ENCODE measurements around the gene SHOX. TPM values are rescaled to one million over a fixed set of nuclear protein-coding genes. Genes with fewer than 3 reads are reported as not detected.
"Not testable (repeated sequence)": the region's sequence is repeated elsewhere in the genome, so short reads cannot be mapped to it uniquely, and the experiment has no call there.

The SHOX gene
- total RNA-seq, 1 experiment from 2014 or later, result not detected

DNA sequence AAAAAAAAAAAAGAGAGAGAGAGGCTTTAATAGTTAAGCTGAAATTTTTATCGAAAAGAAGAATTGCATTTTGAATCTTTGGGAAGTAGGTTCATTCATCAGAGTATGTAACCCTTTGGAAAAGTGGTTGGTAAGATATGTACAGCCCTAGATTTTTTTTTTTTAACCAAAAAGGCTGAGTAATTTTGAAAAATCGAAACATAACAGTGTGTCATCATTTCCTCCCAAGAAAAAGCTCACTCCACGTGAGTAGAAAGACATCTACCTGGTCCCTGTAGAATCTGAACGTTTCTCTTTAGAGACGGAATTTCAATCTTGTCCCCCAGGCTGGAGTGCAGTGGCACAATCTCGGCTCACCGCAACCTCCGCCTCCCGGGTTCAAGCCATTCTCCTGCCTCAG lies 16.2 kb downstream of the SHOX start:
- no TSS peak for BruUV-seq (replicated peaks)
- intact Hi-C loops (cut with micrococcal nuclease; ENCODE audit: unreplicated experiment), result no loop called here
- CTCF ChIA-PET, result no interaction called here
- H3K27me3 Mint-ChIP-seq (ENCODE audit: unreplicated experiment), result no peaks in the 10 kb centered on the region
- no peak for DNase-seq
- no peak overlapping the region for H3K27ac Mint-ChIP-seq (ENCODE audit: unreplicated experiment)
- H3K9me3 Mint-ChIP-seq (ENCODE audit: low read depth, unreplicated experiment), result peaks cover 3% of the 10 kb centered on the region
- H3K36me3 Mint-ChIP-seq (ENCODE audit: insufficient read depth, unreplicated experiment), result no peaks in the 10 kb centered on the region
- no peaks in the 10 kb centered on the region for H3K4me1 Mint-ChIP-seq (ENCODE audit: low read depth, unreplicated experiment)
- no peak for TF ChIP-seq CTCF (IDR thresholded peaks at IDR 0.05; ENCODE audit: unreplicated experiment)
- H3K4me3 Mint-ChIP-seq (ENCODE audit: low read depth, unreplicated experiment), result no peak overlapping the region

- Mint-ChIP-seq H3K9me3 (ENCODE audit: low read depth, unreplicated experiment) (peaks cover 3% of the 10 kb centered on the region), H3K4me1 (ENCODE audit: low read depth, unreplicated experiment) (no peaks in the 10 kb centered on the region), H3K4me3 (ENCODE audit: low read depth, unreplicated experiment) (no peak overlapping the region), H3K27ac (ENCODE audit: unreplicated experiment) (no peak overlapping the region), H3K36me3 (ENCODE audit: insufficient read depth, unreplicated experiment) (no peaks in the 10 kb centered on the region), H3K27me3 (ENCODE audit: unreplicated experiment) (no peaks in the 10 kb centered on the region)
- no TSS peak for BruUV-seq (replicated peaks)
- no peak for TF ChIP-seq CTCF (IDR thresholded peaks at IDR 0.05; ENCODE audit: unreplicated experiment)
- intact Hi-C loops (cut with micrococcal nuclease; ENCODE audit: unreplicated experiment), result no loop called here
- DNase-seq, result no peak
- CTCF ChIA-PET, result no interaction called here
Observed at GRCh38 chrX:649166-649565, 18.6 kb downstream of the SHOX start.

DNA sequence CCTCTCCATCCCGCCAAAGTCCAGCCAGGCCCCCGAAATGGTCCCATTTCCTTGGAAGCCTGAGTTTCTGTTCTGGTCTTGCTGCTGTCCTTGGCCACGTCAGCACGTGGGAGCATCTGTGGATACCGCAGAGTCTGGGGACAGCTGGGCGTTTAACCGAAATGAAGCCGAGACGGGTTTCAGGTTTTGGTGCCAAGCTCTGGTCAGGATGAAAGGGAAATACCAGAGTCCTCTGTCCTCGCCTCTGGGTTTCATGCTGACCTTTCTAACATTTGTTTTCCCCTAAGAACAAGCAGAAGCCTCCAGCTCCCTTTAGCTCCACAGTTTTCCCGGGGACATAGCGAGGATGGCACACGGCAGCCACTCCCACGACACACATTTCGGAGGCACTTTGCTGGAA lies 19.7 kb downstream of the SHOX start:
- no peak for TF ChIP-seq CTCF (IDR thresholded peaks at IDR 0.05; ENCODE audit: unreplicated experiment)
- intact Hi-C loops (cut with micrococcal nuclease; ENCODE audit: unreplicated experiment), result no loop called here
- H3K4me3 Mint-ChIP-seq (ENCODE audit: low read depth, unreplicated experiment), result no peak overlapping the region
- no peaks in the 10 kb centered on the region for H3K36me3 Mint-ChIP-seq (ENCODE audit: insufficient read depth, unreplicated experiment)
- DNase-seq, result no peak
- H3K4me1 Mint-ChIP-seq (ENCODE audit: low read depth, unreplicated experiment), result no peaks in the 10 kb centered on the region
- BruUV-seq (replicated peaks), result no TSS peak
- CTCF ChIA-PET, result no interaction called here
- H3K9me3 Mint-ChIP-seq (ENCODE audit: low read depth, unreplicated experiment), result peaks cover 3% of the 10 kb centered on the region
- H3K27me3 Mint-ChIP-seq (ENCODE audit: unreplicated experiment), result no peaks in the 10 kb centered on the region
- no peak overlapping the region for H3K27ac Mint-ChIP-seq (ENCODE audit: unreplicated experiment)

GRCh38 chrX:650811-651210 lies 20.2 kb downstream of the SHOX start:
- no peak overlapping the region for H3K4me3 Mint-ChIP-seq (ENCODE audit: low read depth, unreplicated experiment)
- H3K36me3 Mint-ChIP-seq (ENCODE audit: insufficient read depth, unreplicated experiment), result no peaks in the 10 kb centered on the region
- no TSS peak for BruUV-seq (replicated peaks)

GRCh38 chrX:651922-652321 lies 21.3 kb downstream of the SHOX start:
- H3K36me3 Mint-ChIP-seq (ENCODE audit: insufficient read depth, unreplicated experiment); H3K4me3 Mint-ChIP-seq (ENCODE audit: low read depth, unreplicated experiment); BruUV-seq (replicated peaks); intact Hi-C loops (cut with micrococcal nuclease; ENCODE audit: unreplicated experiment); H3K4me1 Mint-ChIP-seq (ENCODE audit: low read depth, unreplicated experiment); DNase-seq; H3K27me3 Mint-ChIP-seq (ENCODE audit: unreplicated experiment); CTCF ChIA-PET; H3K27ac Mint-ChIP-seq (ENCODE audit: unreplicated experiment); H3K9me3 Mint-ChIP-seq (ENCODE audit: low read depth, unreplicated experiment): not testable (repeated sequence)

More at GRCh38 chrX:650811-651210, 20.2 kb downstream of the SHOX start:
- Mint-ChIP-seq H3K27ac (ENCODE audit: unreplicated experiment) (no peak overlapping the region), H3K4me1 (ENCODE audit: low read depth, unreplicated experiment) (no peaks in the 10 kb centered on the region), H3K9me3 (ENCODE audit: low read depth, unreplicated experiment) (peaks cover 3% of the 10 kb centered on the region), H3K27me3 (ENCODE audit: unreplicated experiment) (no peaks in the 10 kb centered on the region)
- TF ChIP-seq CTCF (IDR thresholded peaks at IDR 0.05; ENCODE audit: unreplicated experiment), result no peak
- CTCF ChIA-PET, result no interaction called here
- intact Hi-C loops (cut with micrococcal nuclease; ENCODE audit: unreplicated experiment), result no loop called here
- no peak for DNase-seq
